HG03575 (cell line): Measurements from ENCODE around the gene MTMR4.

Experiments
- ATAC-seq: cut with Tn5 transposase; IDR thresholded peaks from one replicate; pipeline ENCODE4 v1.9.1; 2021; ENCODE audit not compliant: unreplicated experiment, insufficient number of reproducible peaks, low FRiP score; ENCODE audit errors: extremely low read depth

Gene MTMR4

DNA sequence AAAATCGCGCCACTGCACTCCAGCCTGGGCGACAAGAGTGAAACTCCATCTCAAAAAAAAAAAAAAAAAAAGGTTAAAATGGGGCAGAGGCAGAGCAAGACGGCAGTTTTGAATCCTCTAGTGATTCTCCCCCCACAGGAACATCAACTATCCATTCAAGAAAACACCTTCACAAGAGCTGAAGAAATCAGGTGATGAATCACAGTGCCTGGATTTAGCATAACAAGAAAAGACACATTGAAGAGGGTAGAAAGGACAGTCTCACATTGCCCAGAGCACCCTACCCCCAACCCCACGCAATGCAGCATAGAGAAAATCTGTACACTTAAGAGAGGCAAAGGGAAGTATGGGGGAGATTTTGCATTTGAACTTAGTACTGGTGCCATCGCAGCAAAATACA, 68.4 kb downstream of the MTMR4 start:
- ATAC-seq = no peak
